ENCODE results near the gene CDK5. TPM values are rescaled to one million over a fixed set of nuclear protein-coding genes. Genes with fewer than 3 reads are reported as not detected.

The CDK5 gene
- total RNA-seq, 4 donors from 2014 or later: 3.8 to 12.9 (median 8.6) TPM

GRCh38 chr7:151087245-151088018, 29.7 kb upstream of the CDK5 start:
- Histone ChIP-seq H3K4me1 (peaks cover 34 to 81% (median 47%) of the 10 kb centered on the region in 3 donors), H3K9me3 (no peaks in the 10 kb centered on the region), H3K36me3 (peaks cover 0 to 5% (median 0%) of the 10 kb centered on the region in 3 donors), H3K27ac (peak overlapping the region; percentile 67 to 93 (median 84)), H3K4me3 (peak overlapping the region; percentile 41 to 94 (median 64)), H3K27me3 (no peaks in the 10 kb centered on the region)
- 0% methylated on average over 1 to 3 of the region's 70 CpGs for WGBS, 2 donors
- no peak for DNase-seq
- TF ChIP-seq POLR2A (IDR thresholded peaks at IDR 0.05): peak in 1 of 4 donors; percentile 3
- TF ChIP-seq CTCF (IDR thresholded peaks at IDR 0.05): peak in 3 of 6 experiments; percentile 12 to 25 (median 22)
- intact Hi-C loops (cut with DNase I): no loop called here

- H3K4me3 ChIP-seq: peak overlapping the region; percentile 41 to 94 (median 64)
- no peaks in the 10 kb centered on the region for H3K36me3 ChIP-seq
- no peaks in the 10 kb centered on the region for H3K9me3 ChIP-seq
- DNase-seq: no peak
- WGBS, 2 donors: 1% methylated on average over 34 of the region's 56 CpGs; no CpG with 5 or more reads in 1 of the 2 donors
- no peak for TF ChIP-seq POLR2A (IDR thresholded peaks at IDR 0.05)
- no peak for TF ChIP-seq CTCF (IDR thresholded peaks at IDR 0.05)
- peaks cover 40 to 81% (median 51%) of the 10 kb centered on the region in 3 donors for H3K4me1 ChIP-seq
- peak overlapping the region; percentile 67 to 93 (median 84) for H3K27ac ChIP-seq
- intact Hi-C loops (cut with DNase I): no loop called here
- no peaks in the 10 kb centered on the region for H3K27me3 ChIP-seq
These were observed 29.1 kb upstream of the CDK5 start for GRCh38 chr7:151086802-151087244.

GRCh38 chr7:151085691-151086620, 28.3 kb upstream of the CDK5 start, which contains the start of gene AGAP3:
TSS of gene AGAP3 (plus strand) at chr7:151086475. CDS start at chr7:151086742, 267 bp downstream.
- Histone ChIP-seq H3K4me3 (peak within 1 kb of the TSS; percentile 41 to 94 (median 64)), H3K9me3 (no peaks in the 10 kb centered on the region), H3K4me1 (peaks cover 49 to 81% (median 56%) of the 10 kb centered on the region in 3 donors), H3K27me3 (no peaks in the 10 kb centered on the region), H3K36me3 (no peaks in the 10 kb centered on the region), H3K27ac (peak within 1 kb of the TSS; percentile 77 to 93 (median 84))
- intact Hi-C loops (cut with DNase I): no loop called here
- 0 to 13% methylated on average over 1 to 2 of the region's 84 CpGs for WGBS, 2 donors
- no peak for DNase-seq
- TF ChIP-seq CTCF (IDR thresholded peaks at IDR 0.05) (no peak), POLR2A (IDR thresholded peaks at IDR 0.05) (peak in 2 of 4 donors; percentile 27 to 67)

GRCh38 chr7:151085329-151085690, 27.6 kb upstream of the CDK5 start:
- no peak for TF ChIP-seq CTCF (IDR thresholded peaks at IDR 0.05)
- no peak for TF ChIP-seq POLR2A (IDR thresholded peaks at IDR 0.05)
- Histone ChIP-seq H3K27me3 (no peaks in the 10 kb centered on the region), H3K27ac (peak overlapping the region in 3 of 4 donors; percentile 75 to 93 (median 88)), H3K36me3 (no peaks in the 10 kb centered on the region), H3K4me1 (peaks cover 51 to 77% (median 55%) of the 10 kb centered on the region in 3 donors), H3K4me3 (peak overlapping the region in 3 of 4 donors; percentile 55 to 94 (median 74)), H3K9me3 (no peaks in the 10 kb centered on the region)
- no peak for DNase-seq
- intact Hi-C loops (cut with DNase I): no loop called here
- WGBS, 2 donors: 32 to 53% methylated on average over 5 of the region's 5 CpGs

All from esophagus squamous epithelium (tissue), 5 donors.